PC-9 (cell line): ENCODE measurements around the gene GPC1. TPM values are rescaled to one million over a fixed set of nuclear protein-coding genes. Genes with fewer than 3 reads are reported as not detected.

Source experiments
- BruUV-seq: library from RNA; stranded (reverse); fragments of 400-500 nt; replicated peaks from 2 replicates; lab custom pipeline; 2021; lab: Mats Ljungman, UMichigan
- CTCF ChIA-PET: fragments of 300-600 bp; sonication (Branson Sonifier 250); formaldehyde crosslinking; loops from one replicate; lab custom pipeline; 2022; ENCODE audit warnings: antibody characterized with exemption; lab: Charles Lee
- POLR2A ChIA-PET: fragments of 300-600 bp; sonication (Branson Sonifier 250); formaldehyde crosslinking; loops from one replicate; lab custom pipeline; 2022; ENCODE audit warnings: antibody characterized with exemption; ENCODE audit not compliant: unreplicated experiment; lab: Charles Lee
- DNase-seq, 2 experiments: peaks; one replicate each; pipeline versions ENCODE4 v3.0.0 to v3.0.0-alpha.2; 2015 to 2022; ENCODE audit warnings: mixed read lengths in 1 of 2
- H2AFZ ChIP-seq: fragments of 200-600 bp; sonication (generic); 2 replicates; pipeline ENCODE4 v1.8.1; 2017; ENCODE audit warnings: antibody characterized with exemption
- H3F3A ChIP-seq: fragments of 200-600 bp; sonication (generic); 2 replicates; pipeline ENCODE4 v1.8.1; 2017; ENCODE audit warnings: antibody characterized with exemption, mild to moderate bottlenecking, low read depth; ENCODE audit not compliant: insufficient read depth
- H3K27ac ChIP-seq: fragments of 200-600 bp; sonication (generic); 2 replicates; pipeline ENCODE4 v1.6.1; 2016; ENCODE audit warnings: mixed run types
- H3K27me3 ChIP-seq: fragments of 200-600 bp; sonication (generic); 2 replicates; pipeline ENCODE4 v1.6.1; 2016; ENCODE audit warnings: low read depth, mixed run types; ENCODE audit not compliant: insufficient read depth
- H3K36me3 ChIP-seq: fragments of 200-600 bp; sonication (generic); 2 replicates; pipeline ENCODE4 v1.6.1; 2016; ENCODE audit warnings: low read depth, mixed run types
- H3K4me1 ChIP-seq: fragments of 200-600 bp; sonication (generic); replicated peaks from 2 replicates; pipeline ENCODE4 v1.6.1; 2016; ENCODE audit warnings: mixed run types; ENCODE audit not compliant: insufficient read depth
- H3K4me2 ChIP-seq: fragments of 200-600 bp; sonication (generic); 2 replicates; pipeline ENCODE4 v1.6.1; 2017; ENCODE audit warnings: mixed run types
- H3K4me3 ChIP-seq: fragments of 200-600 bp; sonication (generic); 2 replicates; pipeline ENCODE4 v1.6.1; 2016; ENCODE audit warnings: mixed run types
- H3K79me2 ChIP-seq: fragments of 200-600 bp; sonication (generic); 2 replicates; pipeline ENCODE4 v1.6.1; 2017; ENCODE audit warnings: low read depth, mixed run types
- H3K9me2 ChIP-seq: fragments of 200-600 bp; sonication (generic); 2 replicates; pipeline ENCODE4 v1.8.1; 2017; ENCODE audit warnings: mild to moderate bottlenecking; ENCODE audit not compliant: insufficient read depth
- H3K9me3 ChIP-seq: fragments of 200-600 bp; sonication (generic); 2 replicates; pipeline ENCODE4 v1.8.1; 2016; ENCODE audit warnings: low read depth; ENCODE audit not compliant: insufficient read depth
- H4K20me1 ChIP-seq: fragments of 200-600 bp; sonication (generic); 2 replicates; pipeline ENCODE4 v1.8.1; 2017; ENCODE audit not compliant: insufficient read depth
- EZH2 ChIP-seq: fragments of 200-600 bp; sonication (generic); IDR thresholded peaks from 2 replicates; pipeline ENCODE4 v1.8.0; 2017; ENCODE audit warnings: antibody characterized with exemption, low read depth
- intact Hi-C: fragments of 100-400 bp; cut with micrococcal nuclease; formaldehyde crosslinking; loops from one replicate; pipeline ENCODE4 v1.10.0; 2022; ENCODE audit not compliant: unreplicated experiment
- total RNA-seq: library from RNA; stranded (reverse); gene quantifications from 2 replicates; pipeline ENCODE4 v1.2.3, GENCODE V29; 2021
- TF ChIP-seq, protein P1 (sequence below): fragments of 200-600 bp; sonication (generic); conservative IDR thresholded peaks from 2 replicates; pipeline ENCODE4 v1.6.1; 2017; ENCODE audit warnings: mixed run types, antibody characterized with exemption, mild to moderate bottlenecking, moderate library complexity

Gene GPC1
- total RNA-seq, 1 experiment from 2014 or later = 302 TPM

DNA sequence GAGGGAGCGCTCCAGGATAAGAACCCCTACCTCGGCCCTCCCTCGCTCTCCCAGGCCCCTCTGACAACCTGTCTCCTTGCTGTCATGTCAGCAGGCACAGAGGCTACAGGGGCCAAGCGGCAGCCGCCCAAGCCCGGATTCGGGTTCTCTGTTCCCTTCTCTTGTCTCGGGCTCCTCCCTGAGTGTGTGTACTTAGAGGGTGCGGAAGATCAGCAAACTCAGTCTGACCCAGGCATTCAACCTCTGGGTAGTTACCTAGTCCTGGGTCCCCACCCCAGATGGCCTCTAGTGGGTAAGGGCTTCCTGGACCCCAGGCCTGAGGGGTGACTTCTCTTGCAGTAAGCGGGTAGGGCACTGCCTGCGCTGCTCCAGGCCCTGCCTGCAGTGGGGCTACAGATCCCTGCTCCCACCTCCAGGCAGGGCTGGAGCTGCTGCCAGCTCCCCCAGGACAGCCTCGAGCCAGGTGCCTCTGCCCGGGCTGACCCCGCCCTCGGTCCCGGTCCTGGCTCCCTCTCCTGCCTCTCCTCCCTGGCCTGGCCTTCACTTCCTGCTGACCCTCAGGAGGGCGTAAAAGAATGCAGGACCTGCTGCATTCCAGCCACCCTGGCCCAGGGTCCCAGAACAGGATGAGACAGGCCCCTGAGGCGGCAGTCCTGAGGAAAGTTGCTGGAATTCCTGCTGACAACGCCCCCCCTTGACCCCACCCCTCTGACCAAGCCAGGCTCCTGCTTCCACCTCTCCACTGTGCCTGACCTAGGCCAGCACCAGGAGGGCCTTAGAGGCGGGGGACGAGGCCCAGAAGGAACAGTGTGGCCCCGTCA, 22.0 kb downstream of the GPC1 start:
- no TSS peak for BruUV-seq
- peak overlapping the region; percentile 84 for H3K27ac ChIP-seq
- H4K20me1 ChIP-seq = peaks cover 13% of the 10 kb centered on the region
- ChIA-PET POLR2A (interaction anchor here (0.5 to 0.8 kb wide), 3 partner anchors 70 to 123 kb away, joined by 5 to 6 read pairs (median 6); no protein-coding TSS in a partner anchor), CTCF (interaction anchor here (0.7 to 1.4 kb wide), 4 partner anchors 11 to 122 kb away, joined by 3 to 6 read pairs (median 4); no protein-coding TSS in a partner anchor)
- TF ChIP-seq EZH2 = no peak
- TF ChIP-seq, protein P1, sequence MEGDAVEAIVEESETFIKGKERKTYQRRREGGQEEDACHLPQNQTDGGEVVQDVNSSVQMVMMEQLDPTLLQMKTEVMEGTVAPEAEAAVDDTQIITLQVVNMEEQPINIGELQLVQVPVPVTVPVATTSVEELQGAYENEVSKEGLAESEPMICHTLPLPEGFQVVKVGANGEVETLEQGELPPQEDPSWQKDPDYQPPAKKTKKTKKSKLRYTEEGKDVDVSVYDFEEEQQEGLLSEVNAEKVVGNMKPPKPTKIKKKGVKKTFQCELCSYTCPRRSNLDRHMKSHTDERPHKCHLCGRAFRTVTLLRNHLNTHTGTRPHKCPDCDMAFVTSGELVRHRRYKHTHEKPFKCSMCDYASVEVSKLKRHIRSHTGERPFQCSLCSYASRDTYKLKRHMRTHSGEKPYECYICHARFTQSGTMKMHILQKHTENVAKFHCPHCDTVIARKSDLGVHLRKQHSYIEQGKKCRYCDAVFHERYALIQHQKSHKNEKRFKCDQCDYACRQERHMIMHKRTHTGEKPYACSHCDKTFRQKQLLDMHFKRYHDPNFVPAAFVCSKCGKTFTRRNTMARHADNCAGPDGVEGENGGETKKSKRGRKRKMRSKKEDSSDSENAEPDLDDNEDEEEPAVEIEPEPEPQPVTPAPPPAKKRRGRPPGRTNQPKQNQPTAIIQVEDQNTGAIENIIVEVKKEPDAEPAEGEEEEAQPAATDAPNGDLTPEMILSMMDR = no peak
- peak overlapping the region; percentile 28; the same call in 1 of the 2 replicates for H3K4me3 ChIP-seq
- DNase-seq = peak; percentile 96 to 98
- H2AFZ ChIP-seq = no peak overlapping the region
- peaks cover 39% of the 10 kb centered on the region for H3F3A ChIP-seq
- H3K9me2 ChIP-seq = no peaks in the 10 kb centered on the region
- H3K4me2 ChIP-seq = peak overlapping the region; percentile 72
- no peaks in the 10 kb centered on the region for H3K9me3 ChIP-seq
- peaks cover 56% of the 10 kb centered on the region for H3K4me1 ChIP-seq
- no peaks in the 10 kb centered on the region for H3K36me3 ChIP-seq
- peaks cover 17% of the 10 kb centered on the region for H3K79me2 ChIP-seq
- intact Hi-C loops = loop anchor here (1.0 to 10.0 kb wide), 5 partner anchors 23 to 441 kb away; no protein-coding TSS in a partner anchor
- H3K27me3 ChIP-seq = no peaks in the 10 kb centered on the region

DNA sequence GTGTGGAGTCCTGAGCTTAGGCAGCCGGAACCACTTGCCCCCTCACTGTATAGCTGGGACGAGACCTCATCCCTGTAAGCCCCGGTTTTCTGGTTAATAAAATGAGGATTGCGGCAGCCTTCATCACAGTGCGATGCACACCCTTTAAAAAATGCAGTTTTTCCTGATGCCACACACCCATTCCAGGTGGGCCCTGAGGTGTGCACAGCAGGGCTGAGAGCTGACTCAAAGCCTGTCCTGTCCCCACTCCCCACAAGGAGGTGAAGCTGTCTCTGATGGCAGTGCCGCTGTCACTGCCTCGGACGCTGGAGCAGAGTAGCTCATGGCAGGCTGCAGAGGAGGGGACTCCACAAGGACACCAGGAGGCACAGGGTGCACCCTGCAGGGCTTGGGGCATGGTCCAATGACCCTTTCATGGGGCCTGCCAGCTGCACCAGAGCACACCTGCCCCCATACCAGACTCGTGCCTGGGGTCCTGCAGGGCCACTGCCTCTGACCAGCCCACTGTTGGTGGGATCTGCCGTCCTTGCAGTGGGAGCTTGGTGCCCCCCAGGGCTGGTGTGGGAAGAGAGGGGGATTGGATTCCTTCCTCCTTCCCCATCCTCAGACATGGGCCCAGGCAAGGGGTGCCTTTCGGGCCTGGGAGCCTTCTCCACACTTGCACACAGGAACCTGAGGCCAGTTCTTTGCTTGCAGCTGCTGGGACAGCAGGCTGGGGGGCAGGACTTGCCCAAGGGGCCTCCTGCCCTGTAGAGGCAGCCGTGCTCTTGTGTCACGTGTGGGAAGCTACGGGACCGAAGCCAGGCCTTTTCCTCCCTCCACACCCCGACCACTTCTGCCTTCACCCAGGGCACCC, 22.8 kb downstream of the GPC1 start:
- ChIA-PET POLR2A (interaction anchor here (0.6 to 1.0 kb wide), 4 partner anchors 21 to 227 kb away, joined by 3 to 8 read pairs (median 6); no protein-coding TSS in a partner anchor), CTCF (interaction anchor here (0.6 to 1.4 kb wide), 4 partner anchors 39 to 206 kb away, joined by 3 to 6 read pairs (median 4); no protein-coding TSS in a partner anchor)
- Histone ChIP-seq H3K9me2 (no peaks in the 10 kb centered on the region), H3K4me1 (peaks cover 56% of the 10 kb centered on the region), H3F3A (peaks cover 44% of the 10 kb centered on the region), H4K20me1 (peaks cover 13% of the 10 kb centered on the region), H3K36me3 (no peaks in the 10 kb centered on the region), H3K27ac (peak overlapping the region; percentile 84), H2AFZ (no peak overlapping the region), H3K4me3 (no peak overlapping the region; the same call in 1 of the 2 replicates), H3K4me2 (peak overlapping the region; percentile 72), H3K79me2 (peaks cover 17% of the 10 kb centered on the region), H3K9me3 (no peaks in the 10 kb centered on the region), H3K27me3 (no peaks in the 10 kb centered on the region)
- TF ChIP-seq EZH2 = no peak
- TF ChIP-seq, protein P1 = no peak; the same call in 1 of the 2 replicates
- intact Hi-C loops = loop anchor here (1.0 to 10.0 kb wide), 3 partner anchors 24 to 393 kb away; no protein-coding TSS in a partner anchor
- peak; percentile 90 to 95 for DNase-seq
- TSS peak; percentile 29 for BruUV-seq
